Loucy (cell line): ENCODE measurements around the gene FURIN.

ENCODE experiments used
- EZH2phosphoT487 ChIP-seq: fragments of 200-600 bp; IDR thresholded peaks from 2 replicates; pipeline ENCODE4 v1.6.1; 2018; ENCODE audit warnings: antibody characterized with exemption, mild to moderate bottlenecking, moderate library complexity, borderline replicate concordance
- TF ChIP-seq, protein P1 (sequence below): fragments of 200-600 bp; sonication (generic); conservative IDR thresholded peaks from 2 replicates; pipeline ENCODE4 v1.5.1; 2014; ENCODE audit warnings: mild to moderate bottlenecking, antibody characterized with exemption, low read length

DNA sequence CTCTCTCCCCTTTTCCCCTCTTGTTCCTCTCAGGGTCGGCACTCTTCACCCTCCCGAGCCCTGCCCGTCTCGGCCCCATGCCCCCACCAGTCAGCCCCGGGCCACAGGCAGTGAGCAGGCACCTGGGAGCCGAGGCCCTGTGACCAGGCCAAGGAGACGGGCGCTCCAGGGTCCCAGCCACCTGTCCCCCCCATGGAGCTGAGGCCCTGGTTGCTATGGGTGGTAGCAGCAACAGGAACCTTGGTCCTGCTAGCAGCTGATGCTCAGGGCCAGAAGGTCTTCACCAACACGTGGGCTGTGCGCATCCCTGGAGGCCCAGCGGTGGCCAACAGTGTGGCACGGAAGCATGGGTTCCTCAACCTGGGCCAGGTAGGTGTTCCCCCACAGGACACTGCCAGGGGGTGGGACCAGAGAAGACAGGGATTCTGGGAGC, 7.2 kb downstream of the FURIN start:
- TF ChIP-seq, protein P1, sequence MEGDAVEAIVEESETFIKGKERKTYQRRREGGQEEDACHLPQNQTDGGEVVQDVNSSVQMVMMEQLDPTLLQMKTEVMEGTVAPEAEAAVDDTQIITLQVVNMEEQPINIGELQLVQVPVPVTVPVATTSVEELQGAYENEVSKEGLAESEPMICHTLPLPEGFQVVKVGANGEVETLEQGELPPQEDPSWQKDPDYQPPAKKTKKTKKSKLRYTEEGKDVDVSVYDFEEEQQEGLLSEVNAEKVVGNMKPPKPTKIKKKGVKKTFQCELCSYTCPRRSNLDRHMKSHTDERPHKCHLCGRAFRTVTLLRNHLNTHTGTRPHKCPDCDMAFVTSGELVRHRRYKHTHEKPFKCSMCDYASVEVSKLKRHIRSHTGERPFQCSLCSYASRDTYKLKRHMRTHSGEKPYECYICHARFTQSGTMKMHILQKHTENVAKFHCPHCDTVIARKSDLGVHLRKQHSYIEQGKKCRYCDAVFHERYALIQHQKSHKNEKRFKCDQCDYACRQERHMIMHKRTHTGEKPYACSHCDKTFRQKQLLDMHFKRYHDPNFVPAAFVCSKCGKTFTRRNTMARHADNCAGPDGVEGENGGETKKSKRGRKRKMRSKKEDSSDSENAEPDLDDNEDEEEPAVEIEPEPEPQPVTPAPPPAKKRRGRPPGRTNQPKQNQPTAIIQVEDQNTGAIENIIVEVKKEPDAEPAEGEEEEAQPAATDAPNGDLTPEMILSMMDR, result no peak
- no peak for TF ChIP-seq EZH2phosphoT487
